IPS-18a (cell line): ENCODE measurements around the gene SPATA24.

Source experiments
- H3K27ac ChIP-seq: one replicate; pipeline ENCODE4 v1.5.1; 2013; ENCODE audit warnings: low read length
- H3K27me3 ChIP-seq: one replicate; pipeline ENCODE4 v1.6.1; 2013; ENCODE audit warnings: mild to moderate bottlenecking, low read length; ENCODE audit not compliant: control insufficient read depth, insufficient read depth
- H3K36me3 ChIP-seq: one replicate; pipeline ENCODE4 v1.6.1; 2013; ENCODE audit warnings: low read depth, low read length; ENCODE audit not compliant: control insufficient read depth
- H3K4me1 ChIP-seq: one replicate; pipeline ENCODE4 v1.6.1; 2013; ENCODE audit warnings: low read depth, low read length; ENCODE audit not compliant: control insufficient read depth
- H3K4me3 ChIP-seq: one replicate; pipeline ENCODE4 v1.5.1; 2013; ENCODE audit warnings: low read length
- H3K9ac ChIP-seq: one replicate; pipeline ENCODE4 v1.6.1; 2013; ENCODE audit warnings: mild to moderate bottlenecking, low read length, moderate library complexity
- H3K9me3 ChIP-seq: one replicate; pipeline ENCODE4 v1.6.1; 2013; ENCODE audit warnings: low read depth, low read length; ENCODE audit not compliant: control insufficient read depth

SPATA24 gene

DNA sequence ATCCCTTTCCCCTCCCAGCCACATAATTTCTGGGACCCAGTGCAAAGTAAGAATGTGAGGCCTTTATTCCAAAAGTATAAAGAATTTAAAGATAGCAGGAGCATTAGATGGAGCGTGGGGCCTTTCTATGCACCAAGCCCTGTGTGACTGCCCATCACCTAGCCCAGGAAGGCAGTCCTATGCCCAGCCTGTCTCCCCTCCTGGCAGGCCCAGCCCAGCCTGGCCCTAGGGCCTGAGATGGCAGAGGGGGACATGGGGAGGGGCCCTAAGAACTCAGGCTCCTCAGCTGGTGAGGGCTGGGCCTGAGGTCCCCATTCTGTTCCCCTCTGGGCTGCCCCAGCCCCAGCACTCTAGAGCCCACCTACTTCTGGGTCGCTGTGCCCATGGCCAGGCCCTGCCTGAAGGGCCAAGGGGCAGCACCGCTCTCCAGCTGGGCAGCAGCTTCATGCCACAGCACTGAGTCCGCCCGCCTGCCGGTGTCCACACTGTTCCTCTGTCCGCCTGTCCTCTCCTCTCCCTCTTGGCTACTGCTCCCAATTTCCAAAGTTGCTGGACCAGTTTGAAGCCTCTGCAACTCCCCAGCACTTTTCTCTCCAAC, 19.8 kb downstream of the SPATA24 start:
- H3K4me1 ChIP-seq: peaks cover 8% of the 10 kb centered on the region
- H3K36me3 ChIP-seq: no peaks in the 10 kb centered on the region
- H3K9me3 ChIP-seq: no peaks in the 10 kb centered on the region
- no peak overlapping the region for H3K9ac ChIP-seq
- no peaks in the 10 kb centered on the region for H3K27me3 ChIP-seq
- H3K27ac ChIP-seq: no peak overlapping the region
- H3K4me3 ChIP-seq: no peak overlapping the region

- H3K4me3 ChIP-seq: no peak within 1 kb of the TSS
- no peaks in the 10 kb centered on the region for H3K27me3 ChIP-seq
- peaks cover 12% of the 10 kb centered on the region for H3K4me1 ChIP-seq
- no peak within 1 kb of the TSS for H3K27ac ChIP-seq
- no peaks in the 10 kb centered on the region for H3K36me3 ChIP-seq
- H3K9me3 ChIP-seq: no peaks in the 10 kb centered on the region
- no peak within 1 kb of the TSS for H3K9ac ChIP-seq
Measured at GRCh38 chr5:139383275-139383992, 20.5 kb downstream of the SPATA24 start, which contains the start of gene SLC23A1. SLC23A1 (minus strand) TSS chr5:139383297; CDS start chr5:139383253, 44 bp downstream.

GRCh38 chr5:139382807-139383206, 21.1 kb downstream of the SPATA24 start:
- Histone ChIP-seq H3K27me3 (no peaks in the 10 kb centered on the region), H3K4me1 (peaks cover 6% of the 10 kb centered on the region), H3K9me3 (no peaks in the 10 kb centered on the region), H3K36me3 (no peaks in the 10 kb centered on the region), H3K9ac (no peak overlapping the region), H3K27ac (no peak overlapping the region), H3K4me3 (no peak overlapping the region)

- Histone ChIP-seq H3K9me3 (no peaks in the 10 kb centered on the region), H3K4me1 (peaks cover 5% of the 10 kb centered on the region), H3K27ac (no peak overlapping the region), H3K4me3 (no peak overlapping the region), H3K9ac (no peak overlapping the region), H3K36me3 (no peaks in the 10 kb centered on the region), H3K27me3 (no peaks in the 10 kb centered on the region)
Measured at GRCh38 chr5:139381837-139382761, 21.8 kb downstream of the SPATA24 start.

- Histone ChIP-seq H3K9ac (no peak overlapping the region), H3K27me3 (no peaks in the 10 kb centered on the region), H3K27ac (no peak overlapping the region), H3K36me3 (no peaks in the 10 kb centered on the region), H3K9me3 (no peaks in the 10 kb centered on the region), H3K4me3 (no peak overlapping the region), H3K4me1 (peaks cover 5% of the 10 kb centered on the region)
Measured at GRCh38 chr5:139379626-139380449, 24.1 kb downstream of the SPATA24 start.

DNA sequence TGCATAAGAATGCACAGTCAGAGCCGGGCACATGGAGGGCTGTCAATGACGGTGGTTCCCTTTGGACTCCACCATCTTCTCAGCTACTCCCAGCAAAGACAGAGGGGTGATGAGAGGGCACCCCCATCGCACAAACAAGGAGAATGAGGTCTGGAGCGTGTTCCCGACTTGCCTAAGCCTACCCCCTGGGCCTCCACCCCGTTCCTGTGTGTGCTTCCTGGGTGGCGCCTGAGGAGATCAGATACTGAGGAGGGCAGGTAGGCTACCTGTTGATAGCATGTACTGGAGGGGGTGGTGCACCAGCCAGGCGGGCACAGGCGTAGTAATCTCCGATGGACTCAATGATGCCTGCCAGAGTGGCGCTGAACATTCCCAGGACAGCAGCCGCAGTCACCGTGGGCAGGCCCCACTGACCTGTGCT, 24.9 kb downstream of the SPATA24 start:
- no peaks in the 10 kb centered on the region for H3K36me3 ChIP-seq
- peaks cover 5% of the 10 kb centered on the region for H3K4me1 ChIP-seq
- no peak overlapping the region for H3K27ac ChIP-seq
- H3K4me3 ChIP-seq: no peak overlapping the region
- H3K9me3 ChIP-seq: no peaks in the 10 kb centered on the region
- H3K9ac ChIP-seq: no peak overlapping the region
- H3K27me3 ChIP-seq: no peaks in the 10 kb centered on the region

DNA sequence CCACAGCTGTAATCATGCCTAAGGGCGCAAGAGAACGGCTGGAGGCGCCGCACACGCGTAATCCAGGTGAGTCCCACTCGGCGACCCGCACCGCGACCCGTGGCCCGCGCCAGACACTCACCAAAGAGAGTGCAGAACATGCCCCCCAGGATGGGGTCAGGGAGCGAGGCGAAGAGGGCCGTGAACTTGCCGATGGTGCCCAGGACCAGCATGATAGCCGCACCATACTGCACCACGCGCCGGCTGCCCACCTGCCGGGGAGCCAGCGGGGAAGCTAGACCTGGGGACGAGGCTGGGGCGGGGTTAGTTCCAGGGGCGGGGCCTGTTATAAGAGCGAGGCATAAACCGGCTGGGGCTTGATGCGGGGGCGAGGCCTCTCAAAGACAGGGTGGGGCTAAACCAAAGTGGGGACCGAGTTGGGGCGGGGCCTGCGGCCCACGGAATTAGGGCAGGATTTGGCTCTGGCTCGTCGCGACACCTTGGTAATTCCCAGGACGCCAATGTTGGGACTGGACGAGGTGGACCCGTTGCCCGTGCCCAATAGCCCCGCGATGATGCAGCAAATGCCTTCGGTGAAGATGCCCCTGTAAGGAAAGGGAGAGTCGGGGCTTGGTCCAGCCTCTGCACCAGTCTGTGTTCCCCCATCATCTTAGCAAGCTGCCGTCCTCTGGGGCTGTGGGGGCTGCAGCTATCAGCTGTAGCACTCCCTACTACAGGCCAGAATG, 25.6 kb downstream of the SPATA24 start:
- H3K4me3 ChIP-seq: no peak overlapping the region
- no peak overlapping the region for H3K27ac ChIP-seq
- H3K9ac ChIP-seq: no peak overlapping the region
- no peaks in the 10 kb centered on the region for H3K36me3 ChIP-seq
- no peaks in the 10 kb centered on the region for H3K27me3 ChIP-seq
- peaks cover 5% of the 10 kb centered on the region for H3K4me1 ChIP-seq
- no peaks in the 10 kb centered on the region for H3K9me3 ChIP-seq

GRCh38 chr5:139377226-139377625, 26.7 kb downstream of the SPATA24 start:
- Histone ChIP-seq H3K4me3 (no peak overlapping the region), H3K27me3 (no peaks in the 10 kb centered on the region), H3K27ac (no peak overlapping the region), H3K4me1 (peaks cover 5% of the 10 kb centered on the region), H3K9ac (no peak overlapping the region), H3K9me3 (no peaks in the 10 kb centered on the region), H3K36me3 (peaks cover 6% of the 10 kb centered on the region)

- Histone ChIP-seq H3K9me3 (no peaks in the 10 kb centered on the region), H3K36me3 (peaks cover 14% of the 10 kb centered on the region), H3K27me3 (no peaks in the 10 kb centered on the region), H3K4me3 (no peak overlapping the region), H3K27ac (no peak overlapping the region), H3K4me1 (peaks cover 5% of the 10 kb centered on the region), H3K9ac (no peak overlapping the region)
Measured at GRCh38 chr5:139376364-139376763, 27.5 kb downstream of the SPATA24 start.

GRCh38 chr5:139374909-139375308, 29.0 kb downstream of the SPATA24 start:
- Histone ChIP-seq H3K4me3 (no peak overlapping the region), H3K27me3 (no peaks in the 10 kb centered on the region), H3K9ac (no peak overlapping the region), H3K36me3 (peaks cover 17% of the 10 kb centered on the region), H3K27ac (no peak overlapping the region), H3K9me3 (no peaks in the 10 kb centered on the region), H3K4me1 (peaks cover 5% of the 10 kb centered on the region)
